Superior temporal gyrus (tissue), 1 donor: Measurements from ENCODE around the gene TMEM170B.

Experiments
- DNase-seq: peaks from one replicate; pipeline ENCODE4 v3.0.0-alpha.2; 2016; ENCODE audit errors: extremely low spot score

TMEM170B gene

GRCh38 chr6:11614534-11615213 lies 77.1 kb downstream of the TMEM170B start:
- no peak for DNase-seq

- no peak for DNase-seq
Observed at GRCh38 chr6:11615214-11615602, 77.7 kb downstream of the TMEM170B start.

GRCh38 chr6:11616200-11616611 lies 78.7 kb downstream of the TMEM170B start:
- no peak for DNase-seq

GRCh38 chr6:11618533-11618932 lies 81.0 kb downstream of the TMEM170B start:
- DNase-seq = no peak

- DNase-seq = no peak
Observed at GRCh38 chr6:11621119-11621518, 83.6 kb downstream of the TMEM170B start.

GRCh38 chr6:11622156-11622555 lies 84.6 kb downstream of the TMEM170B start:
- no peak for DNase-seq

GRCh38 chr6:11623272-11623671 lies 85.7 kb downstream of the TMEM170B start:
- DNase-seq = no peak

- no peak for DNase-seq
Observed at GRCh38 chr6:11625302-11625701, 87.8 kb downstream of the TMEM170B start.

- DNase-seq = no peak
Observed at GRCh38 chr6:11626356-11626755, 88.8 kb downstream of the TMEM170B start.

- no peak for DNase-seq
Observed at GRCh38 chr6:11628562-11628961, 91.0 kb downstream of the TMEM170B start.

- DNase-seq = no peak
Observed at GRCh38 chr6:11631008-11631407, 93.5 kb downstream of the TMEM170B start.

- DNase-seq = no peak
Observed at GRCh38 chr6:11631539-11631938, 94.0 kb downstream of the TMEM170B start.

- no peak for DNase-seq
Observed at GRCh38 chr6:11632231-11632630, 94.7 kb downstream of the TMEM170B start.

- no peak for DNase-seq
Observed at GRCh38 chr6:11632795-11633511, 95.4 kb downstream of the TMEM170B start.
